ENCODE measurements around the gene SPNS3.
A peak's percentile ranks its signal among the peaks of the same experiment; 100 is the strongest.

The SPNS3 gene

GRCh38 chr17:4436381-4436780 is 2.6 kb downstream of the SPNS3 start:
- DNase-seq: no peak

GRCh38 chr17:4436846-4437245 is 3.1 kb downstream of the SPNS3 start:
- DNase-seq: no peak

DNA sequence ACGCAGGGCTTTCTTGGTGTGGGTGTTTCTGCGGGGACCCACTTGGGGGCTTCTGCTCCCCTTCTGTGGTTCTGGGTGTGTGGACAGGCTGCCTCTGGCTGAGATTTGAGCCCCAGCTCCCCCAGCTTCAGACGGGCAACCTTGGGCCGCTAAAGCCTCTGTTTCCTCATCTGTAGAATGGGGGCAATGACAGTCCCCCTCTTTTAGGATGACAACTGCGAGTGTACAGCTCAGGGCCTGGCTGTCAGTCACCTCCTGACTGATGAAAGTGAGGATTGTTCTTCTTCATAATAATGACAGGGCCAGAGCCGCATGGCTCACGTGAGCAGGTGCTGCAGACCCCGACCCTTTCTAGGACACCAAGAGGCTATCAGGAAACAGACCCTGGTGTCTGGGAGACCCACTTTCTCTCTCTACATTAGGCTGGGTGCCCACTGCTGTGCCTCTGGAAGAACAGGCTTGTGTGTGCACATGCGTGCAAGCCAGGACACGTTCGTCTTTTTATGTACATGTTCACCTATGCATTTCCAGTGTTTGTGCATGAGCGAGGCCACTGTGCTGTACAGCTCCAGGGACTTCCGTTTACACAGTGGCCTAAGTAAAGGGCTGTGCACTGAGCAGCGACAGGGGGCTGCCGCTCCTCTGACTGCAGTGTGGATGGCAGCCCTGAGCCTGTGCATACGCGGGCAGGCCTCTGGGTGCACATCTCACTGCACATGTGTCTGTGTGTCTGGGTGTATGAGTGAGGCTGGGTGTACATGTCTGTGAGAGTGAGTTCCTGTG is 4.6 kb downstream of the SPNS3 start:
- DNase-seq: no peak

DNA sequence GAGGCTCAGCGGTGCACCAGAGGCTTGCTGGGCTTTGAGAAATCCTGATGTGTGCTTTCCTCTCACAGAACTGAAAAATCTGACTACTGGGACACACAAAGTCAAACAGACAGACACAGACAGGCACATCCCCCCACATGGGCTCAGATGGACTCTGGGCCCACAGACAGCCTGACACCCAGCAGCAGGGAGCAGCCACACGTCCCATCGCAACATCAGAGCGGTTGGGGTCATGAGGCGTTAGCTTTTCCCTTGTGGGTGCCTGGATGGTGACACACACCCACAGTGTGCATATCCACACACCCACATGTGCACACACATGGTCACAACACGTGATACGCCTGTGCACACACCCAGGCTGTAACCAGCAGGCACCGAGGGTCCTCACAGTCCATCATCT is 6.3 kb downstream of the SPNS3 start:
- DNase-seq: no peak

- DNase-seq: peak; percentile 6
These were observed 7.2 kb downstream of the SPNS3 start for GRCh38 chr17:4440690-4441686.

GRCh38 chr17:4442582-4442981 is 8.8 kb downstream of the SPNS3 start:
- DNase-seq: no peak

DNA sequence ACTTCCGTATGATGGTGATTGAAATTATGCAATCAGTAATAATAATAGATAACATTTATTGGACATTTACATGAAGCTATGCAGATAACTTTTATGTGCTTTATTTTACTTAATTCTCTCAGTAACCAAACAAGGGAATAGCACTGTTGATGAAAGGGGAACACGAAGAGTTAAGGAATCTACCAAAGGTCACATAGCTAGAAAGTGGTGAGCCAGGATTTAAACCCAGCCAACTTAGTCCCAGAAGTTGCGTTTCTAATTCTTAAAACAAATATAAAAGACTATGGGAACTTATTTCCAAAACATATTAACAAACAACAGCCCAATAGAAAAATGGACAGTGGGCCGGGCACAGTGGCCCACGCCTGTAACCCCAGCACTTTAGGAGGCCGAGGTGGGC is 9.7 kb downstream of the SPNS3 start:
- DNase-seq: no peak

DNA sequence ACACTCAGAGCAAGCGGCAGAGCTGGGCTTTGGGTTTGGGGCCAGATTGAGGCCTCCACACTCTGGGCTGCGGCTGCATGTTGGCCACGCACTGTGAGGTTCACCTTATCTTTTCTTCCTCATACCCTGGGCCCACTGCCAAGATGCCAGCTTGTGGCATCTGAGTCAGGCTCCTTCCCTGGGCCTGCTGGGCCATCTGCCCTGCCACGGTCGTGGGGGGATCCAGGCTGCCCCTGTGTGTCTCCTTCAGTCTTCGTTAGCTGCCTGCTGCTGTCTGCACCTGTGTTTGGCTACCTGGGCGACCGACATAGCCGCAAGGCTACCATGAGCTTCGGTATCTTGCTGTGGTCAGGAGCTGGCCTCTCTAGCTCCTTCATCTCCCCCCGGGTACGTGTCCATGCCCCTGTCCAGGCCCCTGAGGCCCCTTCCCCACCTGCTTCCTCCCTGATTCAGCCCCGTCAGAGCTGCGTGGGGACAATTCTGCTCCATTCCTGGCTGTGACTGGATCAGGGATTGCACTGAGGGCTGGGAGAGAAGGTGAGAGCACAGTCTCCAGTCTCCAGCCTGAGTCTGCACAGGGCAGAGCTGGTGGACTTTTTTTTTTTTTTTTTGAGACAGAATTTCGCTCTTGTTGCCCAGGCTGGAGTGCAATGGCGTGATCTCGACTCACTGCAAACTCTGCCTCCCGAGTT is 11.2 kb downstream of the SPNS3 start:
- peak; percentile 96 for DNase-seq

- no peak for DNase-seq
These were observed 12.0 kb downstream of the SPNS3 start for GRCh38 chr17:4445731-4446130.

GRCh38 chr17:4446326-4447071 is 12.8 kb downstream of the SPNS3 start:
- no peak for DNase-seq

DNA sequence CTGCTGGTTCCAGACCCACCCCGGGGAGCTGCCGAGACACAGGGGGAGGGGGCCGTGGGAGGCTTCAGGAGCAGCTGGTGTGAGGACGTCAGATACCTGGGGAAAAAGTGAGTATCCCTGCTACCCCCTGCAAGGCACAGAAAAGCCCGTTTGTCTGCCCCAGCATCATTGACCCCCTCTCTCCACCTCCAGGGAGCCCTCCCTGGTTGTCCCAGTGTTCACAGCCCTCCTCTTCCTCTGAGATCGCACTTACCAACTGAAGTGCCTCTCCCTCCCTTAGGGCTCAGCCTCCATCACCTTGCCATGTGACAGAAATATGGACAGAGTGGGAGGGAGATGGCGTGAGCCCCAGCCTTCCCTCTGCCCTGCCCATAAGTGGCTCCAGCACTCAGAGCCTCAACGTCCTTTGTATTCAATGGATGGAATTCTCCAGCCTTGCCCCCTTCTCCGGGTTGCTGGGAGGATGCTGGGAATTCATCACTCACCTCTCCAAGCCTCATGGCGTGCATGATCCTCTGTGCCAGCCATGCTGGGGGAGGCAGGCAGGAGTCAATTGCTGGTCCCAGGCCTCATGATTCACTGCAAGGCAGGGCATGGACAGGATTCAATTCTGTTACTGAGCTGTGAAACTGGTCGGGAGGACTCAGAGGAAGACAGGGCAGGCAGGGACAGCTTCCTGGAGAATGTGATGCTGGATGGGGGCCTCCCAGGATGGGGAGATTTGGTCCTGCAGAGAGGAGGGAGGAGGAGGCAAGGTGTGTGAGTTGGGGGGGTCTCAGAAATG is 14.6 kb downstream of the SPNS3 start:
- DNase-seq: no peak

GRCh38 chr17:4449736-4450135 is 16.0 kb downstream of the SPNS3 start:
- no peak for DNase-seq

- peak; percentile 23 for DNase-seq
These were observed 17.1 kb downstream of the SPNS3 start for GRCh38 chr17:4450710-4451316.

- no peak for DNase-seq
These were observed 20.3 kb downstream of the SPNS3 start for GRCh38 chr17:4453812-4454591.

GRCh38 chr17:4460661-4461060 is 26.9 kb downstream of the SPNS3 start:
- no peak for DNase-seq

GRCh38 chr17:4463818-4464476 is 30.2 kb downstream of the SPNS3 start:
- no peak for DNase-seq

DNA sequence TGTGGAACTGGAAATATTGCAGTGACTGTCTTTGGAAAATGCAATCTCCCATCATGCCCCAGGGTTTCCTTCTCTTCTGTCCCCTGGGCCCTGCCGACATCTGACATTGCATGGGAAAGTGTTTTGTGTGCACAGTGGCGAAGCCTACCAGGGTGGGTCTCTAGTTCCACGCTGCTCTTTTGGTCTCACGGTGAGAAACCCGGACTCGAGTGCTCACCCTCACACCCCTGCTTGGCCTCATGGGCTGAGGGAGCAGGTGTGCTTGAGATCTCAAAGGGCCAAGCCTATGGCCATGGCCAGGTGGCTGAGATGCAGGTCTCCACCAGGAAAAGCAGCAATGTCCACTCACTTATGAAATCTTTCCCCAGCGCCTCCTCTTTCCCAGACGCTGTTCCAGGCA is 32.0 kb downstream of the SPNS3 start:
- DNase-seq: no peak

GRCh38 chr17:4467287-4467686 is 33.5 kb downstream of the SPNS3 start:
- no peak for DNase-seq

GRCh38 chr17:4469552-4469951 is 35.8 kb downstream of the SPNS3 start:
- DNase-seq: no peak

- no peak for DNase-seq
These were observed 38.5 kb downstream of the SPNS3 start for GRCh38 chr17:4472286-4472685.
